22Rv1 (cell line): ENCODE data around the gene RPLP2.

Experiments
- CTCF ChIP-seq: fragments of 450-650 bp; IDR thresholded peaks from 2 replicates; pipeline ENCODE4 v1.5.1; 2017; ENCODE audit warnings: mild to moderate bottlenecking
- ZFX ChIP-seq: fragments of 450-650 bp; IDR thresholded peaks from 2 replicates; pipeline ENCODE4 v1.6.1; 2017; ENCODE audit warnings: antibody characterized with exemption, borderline replicate concordance

- no peak for TF ChIP-seq ZFX
- TF ChIP-seq CTCF: peak; percentile 81
These were observed 44.6 kb upstream of the RPLP2 start for GRCh38 chr11:765025-765801.
